GM12872 (cell line): Measurements from ENCODE around the gene NPC1L1.

Experiments
- CTCF ChIP-seq: IDR thresholded peaks from 3 replicates; pipeline ENCODE4 v1.5.1; 2011; ENCODE audit warnings: low read depth, mild to moderate bottlenecking, low read length, moderate library complexity; ENCODE audit not compliant: insufficient read depth

NPC1L1 gene

DNA sequence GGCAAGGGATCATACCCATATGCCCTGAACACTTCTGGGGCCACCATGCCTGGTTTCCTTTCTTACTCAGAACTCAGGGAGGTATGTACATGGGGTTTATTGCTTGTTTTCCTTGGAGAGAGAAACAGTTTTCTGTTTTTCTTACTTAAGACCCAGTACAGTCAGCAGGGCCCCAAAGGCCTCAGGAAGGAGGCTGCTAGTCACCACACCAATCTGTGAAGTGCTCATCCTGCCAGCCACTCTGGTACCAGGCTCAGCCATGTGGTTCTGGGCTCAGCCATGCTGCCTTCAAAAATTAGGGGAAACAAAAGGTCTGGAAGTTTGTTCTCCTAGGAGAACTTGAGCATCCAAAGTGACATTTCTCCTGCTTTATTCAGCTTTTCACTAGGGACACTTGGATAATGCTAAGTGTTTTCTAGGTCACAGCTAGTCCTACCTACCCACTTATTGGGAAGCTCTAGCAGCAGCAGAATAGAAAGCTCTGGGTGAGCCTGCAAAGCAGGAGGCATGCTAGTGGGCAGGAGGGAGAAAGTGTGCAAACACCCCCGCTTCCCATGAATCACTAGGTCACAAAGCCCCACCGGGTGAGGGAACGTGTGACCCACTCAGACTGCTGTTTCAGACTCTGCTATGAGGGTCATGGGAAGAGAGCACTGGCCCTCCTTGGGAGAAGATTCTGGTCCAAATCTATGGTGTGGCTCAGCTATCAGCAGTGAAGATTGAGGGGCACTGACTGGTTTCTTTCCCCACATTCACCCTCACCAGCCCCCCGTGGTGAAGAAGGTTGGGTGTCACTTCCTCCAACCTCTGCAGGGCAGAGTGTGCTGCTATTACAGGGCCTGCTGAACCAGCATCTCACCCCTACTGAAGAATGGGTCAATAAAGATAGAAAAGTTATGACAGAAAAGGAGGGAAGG is 74.6 kb downstream of the NPC1L1 start:
- TF ChIP-seq CTCF: no peak

- no peak for TF ChIP-seq CTCF
Observed at GRCh38 chr7:44465490-44465889, 75.6 kb downstream of the NPC1L1 start.

- peak; percentile 46 for TF ChIP-seq CTCF
Observed at GRCh38 chr7:44463169-44463808, 77.8 kb downstream of the NPC1L1 start.
